HEK293 (cell line): ENCODE data around the gene SIM2.

ENCODE experiments used
- CTCF ChIA-PET: fragments of 350-600 bp; formaldehyde crosslinking; extraction: SDS; loops from one replicate; lab custom pipeline; 2021; ENCODE audit warnings: antibody characterized with exemption; lab: Yijun Ruan, JAX
- POLR2A ChIA-PET: fragments of 300-600 bp; formaldehyde crosslinking; extraction: SDS; loops from one replicate; lab custom pipeline; 2020; ENCODE audit warnings: antibody characterized with exemption, inconsistent platforms; lab: Yijun Ruan, JAX
- H3K27ac ChIP-seq: fragments of 200-500 bp; sonication (Bioruptor generic); 2 replicates; pipeline ENCODE4 v1.5.1; 2014; ENCODE audit warnings: low read depth, low read length, control low read depth, inconsistent platforms; ENCODE audit errors: extremely low read depth
- H3K36me3 ChIP-seq, 2 experiments: fragments of 200-500 bp in 1 of 2; sonication (Bioruptor generic) in 1 of 2; 1 replicate in 1 of 2; 2 replicates in 1 of 2; pipeline ENCODE4 v1.5.1; 2014 to 2017; ENCODE audit warnings: inconsistent platforms in 2 of 2, low read length in 2 of 2; ENCODE audit not compliant: control insufficient read depth in 2 of 2, insufficient read depth in 1 of 2
- H3K4me1 ChIP-seq: fragments of 200-500 bp; sonication (Bioruptor generic); 2 replicates; pipeline ENCODE4 v1.5.1; 2014; ENCODE audit warnings: mild to moderate bottlenecking, low read length, inconsistent platforms; ENCODE audit not compliant: control insufficient read depth, insufficient read depth
- H3K4me3 ChIP-seq: 2 replicates; pipeline ENCODE4 v1.5.1; 2011; ENCODE audit warnings: low read depth, mild to moderate bottlenecking, control low read depth, low read length, moderate library complexity
- H3K9me3 ChIP-seq: fragments of 200-500 bp; sonication (Bioruptor generic); 2 replicates; pipeline ENCODE4 v1.5.1; 2014; ENCODE audit warnings: low read depth, low read length, inconsistent platforms; ENCODE audit not compliant: control insufficient read depth, insufficient read depth
- BCL6B ChIP-seq: fragments of 450-650 bp; formaldehyde crosslinking; IDR thresholded peaks from 2 replicates; pipeline ENCODE4 v1.5.1; 2017; ENCODE audit warnings: missing biosample characterization, missing genetic modification characterization
- ZBTB26 ChIP-seq: fragments of 450-650 bp; formaldehyde crosslinking; optimal IDR thresholded peaks from 2 replicates; pipeline ENCODE3; 2016; ENCODE audit warnings: missing biosample characterization, mild to moderate bottlenecking, missing genetic modification characterization
- ZBTB44 ChIP-seq: fragments of 450-650 bp; IDR thresholded peaks from 2 replicates; pipeline ENCODE4 v1.5.1; 2018; ENCODE audit warnings: missing biosample characterization, mild to moderate bottlenecking, missing genetic modification characterization
- ZBTB8A ChIP-seq: fragments of 450-650 bp; formaldehyde crosslinking; IDR thresholded peaks from 2 replicates; pipeline ENCODE4 v1.5.1; 2016; ENCODE audit warnings: missing biosample characterization, missing genetic modification characterization
- ZFP3 ChIP-seq: fragments of 450-650 bp; formaldehyde crosslinking; IDR thresholded peaks from 2 replicates; pipeline ENCODE4 v1.5.1; 2016; ENCODE audit warnings: low read depth, missing biosample characterization, missing genetic modification characterization
- ZNF132 ChIP-seq: fragments of 450-650 bp; formaldehyde crosslinking; IDR thresholded peaks from 2 replicates; pipeline ENCODE4 v1.5.1; 2017; ENCODE audit warnings: missing biosample characterization, missing genetic modification characterization, borderline replicate concordance
- ZNF157 ChIP-seq: fragments of 450-650 bp; formaldehyde crosslinking; IDR thresholded peaks from 2 replicates; pipeline ENCODE4 v1.5.1; 2016; ENCODE audit warnings: missing biosample characterization, missing genetic modification characterization
- ZNF354C ChIP-seq: fragments of 450-650 bp; formaldehyde crosslinking; IDR thresholded peaks from 2 replicates; pipeline ENCODE4 v1.5.1; 2016; ENCODE audit warnings: missing biosample characterization, missing genetic modification characterization, low read depth, borderline replicate concordance
- ZNF398 ChIP-seq: fragments of 450-650 bp; formaldehyde crosslinking; IDR thresholded peaks from 2 replicates; pipeline ENCODE4 v1.5.1; 2017; ENCODE audit warnings: missing biosample characterization, missing genetic modification characterization
- ZNF473 ChIP-seq: fragments of 450-650 bp; formaldehyde crosslinking; IDR thresholded peaks from 2 replicates; pipeline ENCODE4 v1.5.1; 2017; ENCODE audit warnings: missing biosample characterization, missing genetic modification characterization
- ZNF501 ChIP-seq: fragments of 450-650 bp; formaldehyde crosslinking; IDR thresholded peaks from 2 replicates; pipeline ENCODE4 v1.5.1; 2016; ENCODE audit warnings: missing biosample characterization, missing genetic modification characterization
- ZNF513 ChIP-seq: fragments of 450-650 bp; IDR thresholded peaks from 2 replicates; pipeline ENCODE4 v1.5.1; 2018; ENCODE audit warnings: missing biosample characterization, missing genetic modification characterization
- ZNF521 ChIP-seq: fragments of 450-650 bp; formaldehyde crosslinking; IDR thresholded peaks from 2 replicates; pipeline ENCODE4 v1.5.1; 2017; ENCODE audit warnings: missing biosample characterization, mild to moderate bottlenecking, missing genetic modification characterization
- ZNF704 ChIP-seq: fragments of 450-650 bp; formaldehyde crosslinking; IDR thresholded peaks from 2 replicates; pipeline ENCODE4 v1.5.1; 2016; ENCODE audit warnings: missing biosample characterization, missing genetic modification characterization
- ZNF776 ChIP-seq: fragments of 450-650 bp; formaldehyde crosslinking; IDR thresholded peaks from 2 replicates; pipeline ENCODE4 v1.5.0; 2017; ENCODE audit warnings: missing biosample characterization, missing genetic modification characterization, borderline replicate concordance
- ZNF837 ChIP-seq: fragments of 450-650 bp; formaldehyde crosslinking; IDR thresholded peaks from 2 replicates; pipeline ENCODE4 v1.5.1; 2016; ENCODE audit warnings: missing biosample characterization, missing genetic modification characterization
- ZNF843 ChIP-seq: fragments of 450-650 bp; formaldehyde crosslinking; IDR thresholded peaks from 2 replicates; pipeline ENCODE4 v1.5.1; 2016; ENCODE audit warnings: missing biosample characterization, missing genetic modification characterization
- ZSCAN30 ChIP-seq: fragments of 450-650 bp; IDR thresholded peaks from 2 replicates; pipeline ENCODE4 v1.5.1; 2018; ENCODE audit warnings: missing biosample characterization, mild to moderate bottlenecking, missing genetic modification characterization, moderate library complexity
- ZSCAN4 ChIP-seq: fragments of 450-650 bp; formaldehyde crosslinking; IDR thresholded peaks from 2 replicates; pipeline ENCODE4 v1.5.1; 2017; ENCODE audit warnings: missing biosample characterization, missing genetic modification characterization
- ZSCAN5A ChIP-seq: fragments of 450-650 bp; formaldehyde crosslinking; IDR thresholded peaks from 2 replicates; pipeline ENCODE4 v1.5.1; 2016; ENCODE audit warnings: missing biosample characterization, missing genetic modification characterization

SIM2 gene

GRCh38 chr21:36751383-36751782 lies 52.5 kb downstream of the SIM2 start:
- no peak for TF ChIP-seq ZBTB8A
- TF ChIP-seq, all 188 proteins: peak for 0
- POLR2A ChIA-PET, result no interaction called here
- H3K4me3 ChIP-seq, result no peak overlapping the region
- H3K36me3 ChIP-seq, result peaks cover 4 to 18% of the 10 kb centered on the region in 2 experiments; a peak in 2 of 3 replicates
- CTCF ChIA-PET, result interaction anchor here (1.2 kb wide), 1 partner anchor 103 kb away, joined by 6 read pairs; no protein-coding TSS in a partner anchor
- H3K27ac ChIP-seq, result no peak overlapping the region
- no peaks in the 10 kb centered on the region for H3K4me1 ChIP-seq
- no peaks in the 10 kb centered on the region for H3K9me3 ChIP-seq

GRCh38 chr21:36753556-36753955 lies 54.6 kb downstream of the SIM2 start:
- no peak overlapping the region for H3K4me3 ChIP-seq
- no peaks in the 10 kb centered on the region for H3K4me1 ChIP-seq
- H3K9me3 ChIP-seq, result no peaks in the 10 kb centered on the region
- no peak overlapping the region for H3K27ac ChIP-seq
- H3K36me3 ChIP-seq, result peaks cover 0 to 4% of the 10 kb centered on the region in 2 experiments
- no peak for TF ChIP-seq ZNF843
- TF ChIP-seq ZNF501 (tag by site-specific recombination), result no peak
- no peak for TF ChIP-seq BCL6B (tag by site-specific recombination)
- TF ChIP-seq ZNF776 (tag by site-specific recombination), result no peak
- no peak for TF ChIP-seq ZSCAN5A (tag by site-specific recombination)
- TF ChIP-seq ZNF513, result no peak
- TF ChIP-seq ZNF704 (tag by site-specific recombination), result no peak
- TF ChIP-seq ZNF354C (tag by site-specific recombination), result no peak
- no peak for TF ChIP-seq ZBTB26 (tag by site-specific recombination)
- no peak for TF ChIP-seq ZNF473 (tag by site-specific recombination)
- no peak for TF ChIP-seq ZNF521
- TF ChIP-seq ZBTB44 (tag by site-specific recombination), result no peak
- TF ChIP-seq ZSCAN4 (tag by site-specific recombination), result no peak
- no peak for TF ChIP-seq ZSCAN30 (tag by site-specific recombination)
- no peak for TF ChIP-seq ZNF132 (tag by site-specific recombination)
- TF ChIP-seq ZNF837, result no peak
- TF ChIP-seq ZNF157, result no peak
- TF ChIP-seq ZFP3, result no peak
- TF ChIP-seq ZNF398, result no peak
- ChIA-PET POLR2A (no interaction called here), CTCF (interaction anchor here (0.6 to 1.3 kb wide), 5 partner anchors 13 to 248 kb away, joined by 3 to 5 read pairs (median 4); no protein-coding TSS in a partner anchor)
